ENCODE data around the gene ZBTB7C.

DNA sequence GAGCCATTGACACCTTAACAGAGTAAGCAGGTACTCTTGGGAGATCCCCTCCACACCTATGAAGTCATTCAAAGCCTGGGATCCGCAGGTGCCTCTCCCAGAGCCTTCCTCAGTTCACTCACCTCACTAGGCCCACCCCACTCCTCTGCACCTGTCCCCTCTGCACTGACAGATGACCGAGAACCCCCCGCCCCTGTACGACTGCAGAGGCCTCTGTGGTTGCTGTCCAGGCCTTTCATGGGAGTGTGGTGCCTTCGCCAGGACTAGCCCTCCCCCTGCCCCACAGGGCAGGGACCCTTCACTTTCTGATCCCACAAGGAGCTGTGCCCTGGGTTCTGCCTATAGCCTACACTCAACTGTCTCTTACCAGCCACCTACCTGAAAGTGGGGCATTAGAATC is 238.5 kb downstream of the ZBTB7C start:
- TF ChIP-seq CTCF (conservative IDR thresholded peaks at IDR 0.05; ENCODE audit: low read length) (no peak), EZH2phosphoT487 (IDR thresholded peaks at IDR 0.05; ENCODE audit: borderline replicate concordance) (no peak)

Data from Loucy (cell line).